ENCODE measurements around the gene CLCNKB. TPM values are rescaled to one million over a fixed set of nuclear protein-coding genes. Genes with fewer than 3 reads are reported as not detected.
"Not testable (repeated sequence)": the region's sequence is repeated elsewhere in the genome, so short reads cannot be mapped to it uniquely, and the experiment has no call there.

CLCNKB gene
- total RNA-seq, 1 experiment from 2014 or later = 0.81 TPM

- H3K36me3 ChIP-seq (ENCODE audit: control insufficient read depth in 1 of 2, insufficient read depth in 2 of 2, low read length in 2 of 2) = no peaks in the 10 kb centered on the region
- H3K9ac ChIP-seq (ENCODE audit: low read length) = no peak overlapping the region
- ChIA-PET CTCF (no interaction called here), RAD21 (ENCODE audit: low non-redundant PET in 1 of 2, low total read pairs in 2 of 2, uncharacterized antibody in 2 of 2, unreplicated experiment in 2 of 2) (no interaction called here), POLR2A (no interaction called here)
- H3K4me2 ChIP-seq (ENCODE audit: low read length) = no peak overlapping the region
- no peaks in the 10 kb centered on the region for H4K20me1 ChIP-seq (ENCODE audit: insufficient read depth)
- ATAC-seq = no peak
- no peaks in the 10 kb centered on the region for H3K9me3 ChIP-seq (ENCODE audit: control insufficient read depth in 1 of 2, insufficient read depth in 1 of 2, low read depth in 1 of 2, low read length in 2 of 2)
- no peak overlapping the region for H2AFZ ChIP-seq (ENCODE audit: low read depth, low read length, poor library complexity, severe bottlenecking)
- no peak for TF ChIP-seq SRF (IDR thresholded peaks at IDR 0.05; ENCODE audit: low read depth)
- TF ChIP-seq RAD21 (IDR thresholded peaks at IDR 0.05; ENCODE audit: low read depth) = no peak
- no peak for TF ChIP-seq POLR2AphosphoS5 (IDR thresholded peaks at IDR 0.05; ENCODE audit: low read depth, low read length)
- TF ChIP-seq EZH2phosphoT487 (IDR thresholded peaks at IDR 0.05; ENCODE audit: borderline replicate concordance) = no peak
- no peak for TF ChIP-seq POLR2A (IDR thresholded peaks at IDR 0.05; ENCODE audit: borderline replicate concordance, extremely low read depth, insufficient read depth, insufficient read length)
- TF ChIP-seq TCF7L2 (IDR thresholded peaks at IDR 0.05; ENCODE audit: borderline replicate concordance, extremely low read depth, insufficient read depth, insufficient read length) = no peak
- no peak for TF ChIP-seq CBX3 (IDR thresholded peaks at IDR 0.05; ENCODE audit: low read depth)
- no peak for TF ChIP-seq SIN3A (IDR thresholded peaks at IDR 0.05; ENCODE audit: low read depth)
- no peak for TF ChIP-seq SP1 (IDR thresholded peaks at IDR 0.05; ENCODE audit: low read depth)
- no peak for TF ChIP-seq MAX (IDR thresholded peaks at IDR 0.05)
- no peak for TF ChIP-seq ZBTB33 (IDR thresholded peaks at IDR 0.05; ENCODE audit: extremely low read depth, insufficient replicate concordance, low read length)
- TF ChIP-seq FOSL1 (IDR thresholded peaks at IDR 0.05; ENCODE audit: low read depth) = no peak
- no peak for DNase-seq (ENCODE audit: low read depth, low spot score)
- H3K27me3 ChIP-seq (ENCODE audit: insufficient read depth, low read length) = no peaks in the 10 kb centered on the region
- H3K9me2 ChIP-seq (ENCODE audit: insufficient read depth) = no peaks in the 10 kb centered on the region
- BruUV-seq (replicated peaks) = no TSS peak
- H3K4me3 ChIP-seq (replicated peaks in 1 of 2; ENCODE audit: low read depth in 1 of 2, low read length in 2 of 2) = no peak overlapping the region
- H3K79me2 ChIP-seq (ENCODE audit: insufficient read depth, low read length) = no peaks in the 10 kb centered on the region
- H3K27ac ChIP-seq (ENCODE audit: low read depth, low read length) = no peak overlapping the region
- intact Hi-C loops (cut with micrococcal nuclease) = no loop called here
- H3K4me1 ChIP-seq (ENCODE audit: control insufficient read depth in 1 of 2, insufficient read depth in 2 of 2, low read length in 2 of 2) = peaks cover 2 to 18% of the 10 kb centered on the region in 2 experiments; a peak in 3 of 4 replicates
Measured at GRCh38 chr1:16028237-16029002, 15.2 kb upstream of the CLCNKB start.

GRCh38 chr1:16029003-16029268 is 14.6 kb upstream of the CLCNKB start:
- H3K27ac ChIP-seq (ENCODE audit: low read depth, low read length); DNase-seq (ENCODE audit: low read depth, low spot score); H3K27me3 ChIP-seq (ENCODE audit: insufficient read depth, low read length); H3K36me3 ChIP-seq (ENCODE audit: control insufficient read depth in 1 of 2, insufficient read depth in 2 of 2, low read length in 2 of 2); H2AFZ ChIP-seq (ENCODE audit: low read depth, low read length, poor library complexity, severe bottlenecking); POLR2A ChIA-PET; intact Hi-C loops (cut with micrococcal nuclease); H3K9ac ChIP-seq (ENCODE audit: low read length); RAD21 ChIA-PET (ENCODE audit: low non-redundant PET in 1 of 2, low total read pairs in 2 of 2, uncharacterized antibody in 2 of 2, unreplicated experiment in 2 of 2); H3K9me2 ChIP-seq (ENCODE audit: insufficient read depth); H3K4me2 ChIP-seq (ENCODE audit: low read length); H3K4me3 ChIP-seq (replicated peaks in 1 of 2; ENCODE audit: low read depth in 1 of 2, low read length in 2 of 2); H4K20me1 ChIP-seq (ENCODE audit: insufficient read depth); H3K9me3 ChIP-seq (ENCODE audit: control insufficient read depth in 1 of 2, insufficient read depth in 1 of 2, low read depth in 1 of 2, low read length in 2 of 2); ATAC-seq; CTCF ChIA-PET; H3K79me2 ChIP-seq (ENCODE audit: insufficient read depth, low read length); BruUV-seq (replicated peaks): not testable (repeated sequence)
- peaks cover 2 to 18% of the 10 kb centered on the region in 2 experiments; a peak in 3 of 4 replicates for H3K4me1 ChIP-seq (ENCODE audit: control insufficient read depth in 1 of 2, insufficient read depth in 2 of 2, low read length in 2 of 2)

Data from HCT116 (cell line).